Stimulated activated memory B cell treated with anti-CD40 and anti-IgM and Interleukin-4, amounts not matched to agents 10 μg/mL and 1 μg/mL and 100 μg/mL, for 72 hours (primary cell): ENCODE results near the gene THSD4.
"Not testable (repeated sequence)": the region's sequence is repeated elsewhere in the genome, so short reads cannot be mapped to it uniquely, and the experiment has no call there.

Experiments
- ATAC-seq: fragments of 150-1000 bp; cut with Tn5 transposase; 2 replicates; pipeline ENCODE4 v1.10.0; 2021
- H3K27ac Mint-ChIP-seq: one replicate; pipeline ENCODE4 v1.8.0; 2022; ENCODE audit warnings: mild to moderate bottlenecking, mixed read lengths
- H3K27me3 Mint-ChIP-seq: one replicate; pipeline ENCODE4 v1.8.0; 2022; ENCODE audit warnings: mixed read lengths
- H3K36me3 Mint-ChIP-seq: one replicate; pipeline ENCODE4 v1.8.0; 2022; ENCODE audit warnings: mixed read lengths
- H3K4me1 Mint-ChIP-seq: one replicate; pipeline ENCODE4 v1.8.0; 2022; ENCODE audit warnings: mixed read lengths
- H3K4me3 Mint-ChIP-seq: one replicate; pipeline ENCODE4 v1.8.0; 2022; ENCODE audit warnings: mild to moderate bottlenecking, moderate library complexity, mixed read lengths
- H3K9me3 Mint-ChIP-seq: one replicate; pipeline ENCODE4 v1.8.0; 2022; ENCODE audit warnings: mixed read lengths

The THSD4 gene

DNA sequence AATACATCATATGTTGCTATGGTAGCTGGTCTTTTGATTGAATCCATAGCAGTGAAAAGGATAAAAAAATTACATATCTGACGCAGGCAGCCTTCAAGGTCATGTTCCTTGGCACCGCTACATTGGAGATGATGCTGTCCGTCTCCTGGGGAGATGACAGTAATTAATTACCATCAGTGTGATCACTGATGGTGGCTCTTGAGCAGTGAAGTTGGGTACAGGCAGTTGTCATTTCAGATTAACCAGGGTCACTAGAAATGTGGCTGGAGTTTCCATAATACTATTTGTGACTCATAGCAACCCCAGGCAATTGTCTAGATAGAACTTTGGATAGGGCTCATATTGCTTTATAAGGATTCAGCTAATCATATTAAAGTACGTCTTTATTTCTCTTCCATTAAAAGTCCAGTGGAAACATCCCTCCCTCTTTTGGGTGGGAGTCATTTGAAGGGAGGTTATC lies 136.3 kb downstream of the THSD4 start:
- Mint-ChIP-seq H3K27me3 (no peaks in the 10 kb centered on the region), H3K4me3 (no peak overlapping the region), H3K4me1 (no peaks in the 10 kb centered on the region), H3K27ac (no peak overlapping the region), H3K9me3 (no peaks in the 10 kb centered on the region), H3K36me3 (no peaks in the 10 kb centered on the region)
- ATAC-seq = no peak

DNA sequence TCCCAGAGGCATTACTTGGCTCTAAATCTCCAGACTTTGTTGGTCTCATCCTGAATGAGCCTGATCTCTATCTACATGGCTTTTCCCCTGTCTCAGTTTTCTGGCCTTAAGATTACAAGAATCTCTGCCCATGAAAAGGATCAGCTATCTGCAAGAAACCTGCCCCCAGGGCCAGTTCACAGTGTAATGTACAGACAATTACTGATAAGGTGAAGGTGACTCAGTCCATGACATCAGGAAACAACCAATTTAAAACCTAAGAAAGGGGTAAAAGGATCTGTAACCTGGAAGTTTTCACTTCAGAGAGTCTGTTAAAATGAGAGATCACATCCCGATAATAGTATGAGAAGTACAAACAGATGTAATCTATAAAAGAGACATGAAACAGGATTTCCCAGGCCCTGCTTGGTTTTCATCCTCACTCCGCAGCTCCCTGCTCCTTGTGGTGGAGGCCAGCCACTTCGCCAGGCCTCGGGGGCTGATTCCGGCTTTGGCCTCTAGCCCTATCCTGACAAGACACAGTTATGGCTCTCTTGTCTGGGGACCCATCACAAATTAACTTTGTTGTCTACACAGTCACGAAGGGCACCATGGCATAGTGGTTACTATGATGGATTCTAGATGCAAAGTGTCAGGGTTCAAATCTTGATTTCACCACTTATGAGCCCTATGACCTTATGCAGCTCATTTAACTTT lies 136.9 kb downstream of the THSD4 start:
- H3K36me3 Mint-ChIP-seq = no peaks in the 10 kb centered on the region
- H3K27ac Mint-ChIP-seq = no peak overlapping the region
- no peaks in the 10 kb centered on the region for H3K9me3 Mint-ChIP-seq
- H3K27me3 Mint-ChIP-seq = no peaks in the 10 kb centered on the region
- no peaks in the 10 kb centered on the region for H3K4me1 Mint-ChIP-seq
- ATAC-seq = peak; percentile 13
- no peak overlapping the region for H3K4me3 Mint-ChIP-seq

GRCh38 chr15:71252740-71253047 lies 137.4 kb downstream of the THSD4 start:
- no peak overlapping the region for H3K4me3 Mint-ChIP-seq
- no peak overlapping the region for H3K27ac Mint-ChIP-seq
- H3K36me3 Mint-ChIP-seq = no peaks in the 10 kb centered on the region
- no peaks in the 10 kb centered on the region for H3K27me3 Mint-ChIP-seq
- ATAC-seq = no peak
- H3K4me1 Mint-ChIP-seq = no peaks in the 10 kb centered on the region
- no peaks in the 10 kb centered on the region for H3K9me3 Mint-ChIP-seq

- Mint-ChIP-seq H3K27me3 (no peaks in the 10 kb centered on the region), H3K9me3 (no peaks in the 10 kb centered on the region), H3K4me1 (no peaks in the 10 kb centered on the region), H3K27ac (no peak overlapping the region), H3K36me3 (no peaks in the 10 kb centered on the region), H3K4me3 (no peak overlapping the region)
- ATAC-seq = no peak
These were observed 139.2 kb downstream of the THSD4 start for GRCh38 chr15:71254491-71254890.

DNA sequence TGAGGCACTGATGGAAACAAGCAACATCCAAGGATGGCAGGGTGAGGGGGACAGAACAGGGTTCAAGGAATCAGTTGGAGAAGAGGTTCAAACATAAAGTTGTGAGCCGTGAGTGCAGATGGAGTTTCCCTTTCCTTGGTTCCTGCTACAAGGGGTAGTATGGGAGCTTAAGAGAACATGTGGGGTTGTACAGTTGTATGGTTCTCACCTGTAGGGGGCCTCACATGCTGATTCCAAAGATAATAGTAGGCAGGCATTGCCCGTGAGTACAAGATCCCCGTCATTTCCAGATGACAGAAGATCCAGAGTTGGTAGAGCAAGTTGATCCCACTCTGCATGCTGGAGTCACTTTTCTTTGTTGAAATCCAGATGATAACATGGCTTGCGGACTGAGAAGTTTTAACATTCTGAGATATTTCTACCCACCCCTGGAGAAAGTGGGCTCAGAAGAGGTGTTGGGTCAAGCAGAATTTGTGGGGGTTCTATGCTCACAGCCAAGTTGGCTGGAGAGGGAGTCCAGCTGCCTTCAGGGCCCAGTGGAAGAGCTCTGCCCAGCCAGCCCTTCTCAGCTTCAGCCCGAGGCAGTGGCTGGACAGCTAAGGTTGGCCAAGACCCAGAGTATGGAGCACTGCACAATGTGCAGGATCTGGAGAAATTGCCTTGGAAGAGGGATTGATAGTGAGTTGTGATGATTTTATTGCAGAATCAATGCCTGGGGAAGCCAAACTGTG lies 141.8 kb downstream of the THSD4 start:
- ATAC-seq = no peak
- no peaks in the 10 kb centered on the region for H3K36me3 Mint-ChIP-seq
- no peak overlapping the region for H3K27ac Mint-ChIP-seq
- H3K4me1 Mint-ChIP-seq = no peaks in the 10 kb centered on the region
- no peak overlapping the region for H3K4me3 Mint-ChIP-seq
- H3K27me3 Mint-ChIP-seq = no peaks in the 10 kb centered on the region
- no peaks in the 10 kb centered on the region for H3K9me3 Mint-ChIP-seq

GRCh38 chr15:71259866-71260265 lies 144.6 kb downstream of the THSD4 start:
- Mint-ChIP-seq H3K9me3 (peaks cover 3% of the 10 kb centered on the region), H3K4me1 (no peaks in the 10 kb centered on the region), H3K27ac (no peak overlapping the region), H3K27me3 (no peaks in the 10 kb centered on the region), H3K36me3 (no peaks in the 10 kb centered on the region), H3K4me3 (no peak overlapping the region)
- no peak for ATAC-seq

DNA sequence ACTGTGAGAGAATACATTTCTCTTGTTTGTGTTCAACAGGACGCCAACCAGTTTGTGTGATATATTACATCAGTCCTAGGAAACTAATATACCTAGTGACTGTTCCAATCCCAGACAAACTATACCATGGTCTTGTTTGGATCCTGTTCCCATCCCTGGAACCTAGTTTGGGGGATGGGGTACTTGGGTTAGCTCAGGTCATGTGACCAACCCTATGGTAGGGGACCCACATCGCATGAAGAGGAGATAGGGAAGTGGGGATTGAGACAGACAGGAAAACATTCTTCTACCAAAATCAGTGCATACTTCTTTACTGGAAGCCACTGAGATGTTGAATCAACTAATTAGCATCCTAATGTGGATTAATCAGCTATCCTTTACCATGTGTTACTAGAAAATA lies 146.1 kb downstream of the THSD4 start:
- no peaks in the 10 kb centered on the region for H3K27me3 Mint-ChIP-seq
- H3K4me1 Mint-ChIP-seq = no peaks in the 10 kb centered on the region
- ATAC-seq = no peak

DNA sequence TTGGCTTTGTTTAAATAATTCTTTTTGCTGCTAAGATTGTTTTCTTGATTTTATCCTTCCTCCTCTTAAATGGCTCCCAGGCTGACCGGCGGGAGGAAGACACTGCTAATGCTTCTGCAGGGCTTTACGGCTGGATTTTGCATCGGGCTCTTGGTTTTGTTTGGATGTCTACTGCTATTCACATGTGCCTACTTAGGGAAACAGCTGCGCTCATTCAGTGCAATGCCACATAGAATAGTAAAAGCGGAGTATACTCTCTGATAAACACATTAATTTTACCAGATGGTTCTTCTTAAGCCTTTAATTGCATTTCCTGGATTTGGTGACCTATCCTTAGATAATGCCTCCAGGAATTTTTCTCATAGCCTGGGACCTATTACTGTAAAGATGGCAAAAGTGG lies 146.6 kb downstream of the THSD4 start:
- ATAC-seq = no peak

More for the DNA sequence above, 146.1 kb downstream of the THSD4 start:
- peaks cover 3% of the 10 kb centered on the region for H3K9me3 Mint-ChIP-seq
- no peak overlapping the region for H3K27ac Mint-ChIP-seq
- H3K36me3 Mint-ChIP-seq = no peaks in the 10 kb centered on the region
- no peak overlapping the region for H3K4me3 Mint-ChIP-seq

GRCh38 chr15:71262599-71262998 lies 147.3 kb downstream of the THSD4 start:
- Mint-ChIP-seq H3K36me3 (no peaks in the 10 kb centered on the region), H3K4me1 (no peaks in the 10 kb centered on the region), H3K4me3 (no peak overlapping the region), H3K27me3 (no peaks in the 10 kb centered on the region), H3K9me3 (peaks cover 3% of the 10 kb centered on the region), H3K27ac (no peak overlapping the region)
- no peak for ATAC-seq

More for the DNA sequence above, 146.6 kb downstream of the THSD4 start:
- Mint-ChIP-seq H3K4me1 (no peaks in the 10 kb centered on the region), H3K36me3 (no peaks in the 10 kb centered on the region), H3K9me3 (peaks cover 3% of the 10 kb centered on the region), H3K27me3 (no peaks in the 10 kb centered on the region), H3K4me3 (no peak overlapping the region), H3K27ac (no peak overlapping the region)

- not testable (repeated sequence) for ATAC-seq, H3K4me1 Mint-ChIP-seq, H3K27ac Mint-ChIP-seq, H3K36me3 Mint-ChIP-seq, H3K4me3 Mint-ChIP-seq, H3K27me3 Mint-ChIP-seq
- H3K9me3 Mint-ChIP-seq = peaks cover 16% of the 10 kb centered on the region
These were observed 150.3 kb downstream of the THSD4 start for GRCh38 chr15:71265606-71266005.

DNA sequence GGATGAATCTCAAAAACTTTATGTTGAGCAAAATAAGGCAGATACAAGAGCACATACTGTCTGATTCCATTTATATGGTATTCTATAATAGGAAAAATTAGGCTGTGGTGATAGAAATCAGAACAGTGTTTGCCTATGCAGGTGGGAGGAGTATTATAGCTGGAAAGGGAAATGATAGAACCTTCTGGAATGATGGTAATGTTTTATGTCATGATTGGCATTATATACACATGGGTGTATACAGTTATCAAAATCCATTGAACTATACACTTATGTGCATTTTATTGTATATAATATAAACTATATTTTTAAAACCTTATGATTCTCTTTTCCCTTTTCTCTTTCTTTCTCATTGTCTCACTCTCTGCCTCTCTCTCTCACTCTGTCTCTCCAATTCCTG lies 156.1 kb downstream of the THSD4 start:
- H3K4me1 Mint-ChIP-seq = no peaks in the 10 kb centered on the region
- no peak overlapping the region for H3K4me3 Mint-ChIP-seq
- no peak for ATAC-seq
- no peak overlapping the region for H3K27ac Mint-ChIP-seq
- H3K36me3 Mint-ChIP-seq = no peaks in the 10 kb centered on the region
- peaks cover 8% of the 10 kb centered on the region for H3K27me3 Mint-ChIP-seq
- H3K9me3 Mint-ChIP-seq = peaks cover 14% of the 10 kb centered on the region

- peaks cover 13% of the 10 kb centered on the region for H3K9me3 Mint-ChIP-seq
- no peaks in the 10 kb centered on the region for H3K4me1 Mint-ChIP-seq
- peaks cover 8% of the 10 kb centered on the region for H3K27me3 Mint-ChIP-seq
- ATAC-seq = no peak
- H3K36me3 Mint-ChIP-seq = no peaks in the 10 kb centered on the region
- no peak overlapping the region for H3K27ac Mint-ChIP-seq
- no peak overlapping the region for H3K4me3 Mint-ChIP-seq
These were observed 157.7 kb downstream of the THSD4 start for GRCh38 chr15:71272932-71273331.

GRCh38 chr15:71273731-71274447 lies 158.6 kb downstream of the THSD4 start:
- H3K27ac Mint-ChIP-seq = no peak overlapping the region
- H3K27me3 Mint-ChIP-seq = peaks cover 8% of the 10 kb centered on the region
- H3K36me3 Mint-ChIP-seq = no peaks in the 10 kb centered on the region
- no peaks in the 10 kb centered on the region for H3K4me1 Mint-ChIP-seq
- peaks cover 8% of the 10 kb centered on the region for H3K9me3 Mint-ChIP-seq
- no peak overlapping the region for H3K4me3 Mint-ChIP-seq
- no peak for ATAC-seq

DNA sequence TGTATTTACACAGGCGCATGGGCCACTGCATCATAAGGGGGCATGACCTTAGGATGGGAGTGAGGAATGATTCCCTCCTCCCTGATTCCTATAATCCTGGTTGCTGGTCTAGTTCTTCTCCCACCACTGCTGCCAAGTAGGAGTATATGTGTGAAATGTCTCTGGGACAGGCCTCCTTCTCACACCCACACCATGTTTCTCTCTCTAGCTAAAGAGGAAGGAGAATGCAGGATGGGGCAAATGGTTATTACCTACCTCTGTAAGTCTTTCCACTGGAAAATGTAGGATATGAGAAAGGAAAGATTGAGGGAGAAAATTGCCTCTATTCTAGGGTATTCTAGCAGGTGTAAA lies 159.2 kb downstream of the THSD4 start:
- Mint-ChIP-seq H3K4me1 (no peaks in the 10 kb centered on the region), H3K9me3 (peaks cover 8% of the 10 kb centered on the region), H3K4me3 (no peak overlapping the region), H3K27me3 (peaks cover 8% of the 10 kb centered on the region), H3K36me3 (no peaks in the 10 kb centered on the region), H3K27ac (no peak overlapping the region)
- ATAC-seq = peak; percentile 36

- no peak for ATAC-seq
- no peak overlapping the region for H3K27ac Mint-ChIP-seq
- H3K9me3 Mint-ChIP-seq = peaks cover 4% of the 10 kb centered on the region
- no peaks in the 10 kb centered on the region for H3K4me1 Mint-ChIP-seq
- H3K27me3 Mint-ChIP-seq = peaks cover 8% of the 10 kb centered on the region
- no peak overlapping the region for H3K4me3 Mint-ChIP-seq
- no peaks in the 10 kb centered on the region for H3K36me3 Mint-ChIP-seq
These were observed 159.8 kb downstream of the THSD4 start for GRCh38 chr15:71275098-71275497.
